AG09309 (cell line): ENCODE measurements around the gene AVEN.

Experiments used
- DNase-seq: peaks from one replicate; pipeline ENCODE4 v3.0.0-alpha.2; 2010; ENCODE audit warnings: low read depth
- H3K4me3 ChIP-seq: 2 replicates; pipeline ENCODE4 v1.5.1; 2011; ENCODE audit warnings: mild to moderate bottlenecking, low read depth, low read length, moderate library complexity; ENCODE audit not compliant: control insufficient read depth
- CTCF ChIP-seq: IDR thresholded peaks from 2 replicates; pipeline ENCODE4 v1.5.1; 2011; ENCODE audit warnings: mild to moderate bottlenecking, low read depth, low read length, inconsistent platforms; ENCODE audit not compliant: insufficient read depth, control insufficient read depth; ENCODE audit errors: missing control alignments

Gene AVEN

GRCh38 chr15:33858836-33859235 lies 180.2 kb downstream of the AVEN start:
- no peak for DNase-seq
- TF ChIP-seq CTCF: no peak
- H3K4me3 ChIP-seq: no peak overlapping the region

GRCh38 chr15:33857726-33858125 lies 181.3 kb downstream of the AVEN start:
- H3K4me3 ChIP-seq: no peak overlapping the region
- TF ChIP-seq CTCF: no peak
- no peak for DNase-seq

DNA sequence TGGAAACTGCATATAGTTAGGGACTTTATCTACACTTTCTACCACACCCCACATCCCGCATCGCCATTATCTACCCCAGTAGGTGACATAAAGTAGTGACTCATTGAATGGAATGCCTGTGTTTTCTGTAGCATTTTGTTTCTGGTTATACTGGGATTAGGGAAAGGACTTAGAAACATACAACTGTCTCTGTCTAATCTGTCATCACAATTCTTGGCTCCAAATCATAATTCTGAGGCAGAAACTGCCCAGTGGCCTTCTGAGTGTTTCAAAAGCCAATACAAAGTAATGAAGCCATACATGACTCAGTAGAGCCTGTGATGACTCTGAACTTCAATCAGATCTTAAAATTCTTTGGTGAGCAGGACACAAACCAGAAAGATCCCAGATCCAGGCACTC lies 186.4 kb downstream of the AVEN start:
- no peak for TF ChIP-seq CTCF
- peak; percentile 14 for DNase-seq
- H3K4me3 ChIP-seq: no peak overlapping the region

DNA sequence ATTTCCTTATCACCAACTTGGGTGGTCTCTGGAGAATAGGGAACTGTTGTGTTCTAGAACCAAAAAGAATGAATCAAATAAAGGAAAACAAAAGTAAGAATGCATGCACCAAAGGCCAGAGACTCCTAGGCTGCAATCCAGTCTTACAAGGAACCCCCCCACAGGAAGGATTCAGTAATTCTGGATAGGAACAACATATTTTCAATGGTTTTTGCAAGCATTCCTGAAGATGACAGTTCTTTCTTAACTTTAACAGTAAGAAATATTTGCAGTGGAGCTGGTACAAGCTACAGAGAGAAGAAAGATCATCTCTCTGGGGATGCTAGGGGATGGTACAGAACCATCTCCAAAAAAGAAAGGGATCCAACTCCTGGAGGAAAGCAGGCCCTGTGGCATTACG lies 186.9 kb downstream of the AVEN start:
- no peak overlapping the region for H3K4me3 ChIP-seq
- DNase-seq: no peak
- no peak for TF ChIP-seq CTCF

DNA sequence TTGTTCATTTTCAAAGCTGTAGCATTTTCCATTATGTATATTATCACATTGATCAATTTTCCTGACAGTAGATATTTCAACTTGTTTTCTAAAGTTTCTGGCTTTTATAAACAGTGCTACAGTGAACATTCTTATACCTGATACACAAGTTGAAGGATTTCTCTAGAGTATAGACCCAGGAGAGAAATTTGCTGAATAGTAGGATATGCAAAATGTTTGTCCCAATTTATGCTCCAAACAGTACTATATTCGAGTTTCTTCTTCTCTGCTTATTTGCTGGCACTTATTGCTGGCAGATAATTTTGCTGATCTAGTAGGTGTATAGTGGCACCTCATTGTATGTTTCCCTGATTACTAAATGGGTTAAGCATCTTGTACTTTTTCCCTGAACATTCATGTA lies 187.9 kb downstream of the AVEN start:
- no peak for DNase-seq
- TF ChIP-seq CTCF: no peak
- no peak overlapping the region for H3K4me3 ChIP-seq

DNA sequence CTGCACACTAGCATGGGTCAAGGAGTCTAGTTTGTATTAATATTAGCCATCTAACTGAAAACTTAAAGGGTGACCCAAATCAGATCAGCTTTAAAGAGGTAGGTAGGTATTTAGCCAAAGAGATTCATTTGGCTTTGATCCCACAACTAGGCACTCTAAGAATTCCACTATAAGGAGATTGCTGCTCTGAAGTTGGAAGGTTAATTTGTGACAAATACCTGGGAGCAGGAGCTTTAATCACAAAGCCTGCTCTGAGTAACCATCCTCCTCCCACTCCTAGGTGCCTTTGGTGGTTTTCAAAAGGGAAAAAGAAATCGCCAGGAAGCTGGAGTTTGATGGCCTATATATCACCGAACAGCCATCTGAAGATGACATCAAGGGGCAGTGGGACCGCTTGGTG lies 191.0 kb downstream of the AVEN start:
- DNase-seq: no peak
- H3K4me3 ChIP-seq: no peak overlapping the region
- TF ChIP-seq CTCF: no peak

GRCh38 chr15:33846862-33847261 lies 192.1 kb downstream of the AVEN start:
- no peak overlapping the region for H3K4me3 ChIP-seq
- no peak for TF ChIP-seq CTCF
- no peak for DNase-seq
